Spleen (tissue), 11 donors: ENCODE data around the gene DNM3. TPM values are rescaled to one million over a fixed set of nuclear protein-coding genes. Genes with fewer than 3 reads are reported as not detected.

ENCODE experiments used
- DNase-seq: peaks from one replicate; pipeline ENCODE4 v3.0.0-alpha.2; 2020
- H3K27ac ChIP-seq, 8 donors: fragments of 200-600 bp; sonication (generic) in 7 of 8; 1 replicate in 4 of 8; 2 replicates in 4 of 8; pipeline versions ENCODE4 v1.5.0 to v1.8.0; 2016 to 2021; ENCODE audit warnings: inconsistent platforms in 4 of 8, mild to moderate bottlenecking in 4 of 8, moderate library complexity in 1 of 8
- H3K27me3 ChIP-seq, 7 donors: fragments of 200-600 bp; sonication (generic) in 6 of 7; replicated peaks in 1 of 7; 1 replicate in 4 of 7; 2 replicates in 3 of 7; pipeline versions ENCODE4 v1.5.0 to v1.8.0; 2016 to 2021; ENCODE audit warnings: inconsistent platforms in 3 of 7, mild to moderate bottlenecking in 1 of 7
- H3K36me3 ChIP-seq, 6 donors: fragments of 200-600 bp; sonication (generic) in 5 of 6; 1 replicate in 4 of 6; 2 replicates in 2 of 6; pipeline versions ENCODE4 v1.5.0 to v1.8.0; 2016 to 2021; ENCODE audit warnings: inconsistent platforms in 2 of 6
- H3K4me1 ChIP-seq, 6 donors: fragments of 200-600 bp; sonication (generic) in 5 of 6; 1 replicate in 3 of 6; 2 replicates in 3 of 6; pipeline versions ENCODE4 v1.5.0 to v1.8.0; 2016 to 2021; ENCODE audit warnings: inconsistent platforms in 3 of 6
- H3K4me3 ChIP-seq, 8 donors: fragments of 200-600 bp; sonication (generic) in 7 of 8; 1 replicate in 4 of 8; 2 replicates in 4 of 8; pipeline versions ENCODE4 v1.5.0 to v1.8.0; 2016 to 2021; ENCODE audit warnings: inconsistent platforms in 4 of 8, mild to moderate bottlenecking in 4 of 8, moderate library complexity in 2 of 8
- H3K9me3 ChIP-seq, 8 donors: fragments of 200-600 bp; sonication (generic) in 7 of 8; 1 replicate in 4 of 8; 2 replicates in 4 of 8; pipeline versions ENCODE4 v1.5.0 to v1.8.0; 2016 to 2021; ENCODE audit warnings: inconsistent platforms in 4 of 8
- POLR2A ChIP-seq, 3 donors: fragments of 450-650 bp; IDR thresholded peaks; one replicate each; pipeline ENCODE4 v1.5.1; 2017; ENCODE audit warnings: antibody characterized with exemption in 3 of 3, mild to moderate bottlenecking in 1 of 3
- POLR2AphosphoS5 ChIP-seq, 3 donors: sonication (generic); formaldehyde crosslinking; IDR thresholded peaks; one replicate each; pipeline ENCODE4 v1.5.1; 2017; ENCODE audit warnings: antibody characterized with exemption in 3 of 3
- WGBS, 5 donors: extraction: QIAGEN DNeasy Blood & Tissue Kit in 3 of 5; methylation state at CpG; one replicate each; pipeline versions ENCODE4 v1.1.5 to v1.1.7; 2013 to 2018; 5-methylcytosine and 5-hydroxymethylcytosine counted together
- intact Hi-C: fragments of 100-400 bp; cut with DNase I; formaldehyde crosslinking; loops from one replicate; pipeline ENCODE4 v1.15.0; 2023; ENCODE audit warnings: low total_unique reads
- microRNA-seq, 3 donors: library from miRNA; unstranded; fragments of <30 nt; microRNA quantifications; one replicate each; pipeline versions ENCODE4 to v1.1.0, GENCODE V29; 2019 to 2020
- polyA plus RNA-seq, 3 donors: library from polyadenylated mRNA; stranded (reverse); fragments of 200-250 nt; gene quantifications; one replicate each; pipeline ENCODE4 v1.2.1, GENCODE V29; 2013
- small RNA-seq, 4 donors: library from RNA; depleted of rRNA; stranded (forward); fragments of <200 nt; gene quantifications; one replicate each; pipeline ENCODE3, GENCODE V24; 2016
- total RNA-seq, 7 donors: library from RNA; depleted of rRNA in 3 of 7; stranded (reverse); fragments of >200 nt in 3 of 7; fragmentation: NEBNext Ultra II Directional in 4 of 7; extraction: Animal tissue kit (Norgen Biotek cat#: 25700) in 4 of 7; gene quantifications; one replicate each; pipeline versions ENCODE4 v1.1.0 to v1.2.1, GENCODE V29; 2016 to 2021
- TF ChIP-seq, protein P1 (sequence below), 11 experiments: fragments of 200-600 bp in 7 of 11; fragments of 450-650 bp in 4 of 11; sonication (generic) in 4 of 11; IDR thresholded peaks in 8 of 11; conservative IDR thresholded peaks in 3 of 11; 1 replicate in 7 of 11; 2 replicates in 4 of 11; pipeline versions ENCODE4 v1.4.0 to v1.8.0; 2016 to 2021; ENCODE audit warnings: antibody characterized with exemption in 11 of 11, inconsistent platforms in 4 of 11, mild to moderate bottlenecking in 1 of 11
- donor health status: healthy with polysubstance abuse.
- donor health status: DM: no; HTN: no; CAD: no; lungs with moderate emphysema.
- donor health status: DM: no; HTN: no; CAD: no.
- donor health status: Bipolar disorder and iron deficiency.
- donor health status: healthy.
- donor health status: DM: no; HTN: no; CAD: no.
- donor health status: DM: yes; HTN: yes; CAD: no.

Gene DNM3
- total and polyA plus RNA-seq, 10 donors, result 0.61 to 10.2 (median 4.9) TPM

DNA sequence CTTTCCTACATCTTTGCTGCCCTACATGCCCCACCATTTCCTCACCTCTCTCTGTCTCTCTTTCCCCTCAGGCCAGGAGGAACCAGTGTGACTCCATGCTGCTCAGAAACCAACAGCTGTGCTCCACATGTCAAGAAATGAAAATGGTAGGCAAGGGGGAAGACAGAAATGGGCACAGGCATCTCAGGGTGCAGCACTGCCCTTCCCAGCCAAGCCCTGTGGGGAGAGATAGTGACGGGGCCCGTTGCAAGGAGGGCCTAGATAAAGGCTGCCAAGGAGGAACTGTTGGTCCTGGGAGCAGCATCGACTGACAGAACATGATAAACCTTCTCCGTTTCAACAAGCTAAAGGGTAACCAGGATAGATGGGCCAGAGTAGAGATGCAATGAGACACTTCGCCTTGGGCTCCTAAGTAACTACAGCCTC, 615.1 kb downstream of the DNM3 start:
- intact Hi-C loops, result no loop called here
- WGBS, 5 donors, result 90 to 94% (median 93%) methylated on average over 5 of the region's 5 CpGs
- H3K27ac ChIP-seq, result no peak overlapping the region

DNA sequence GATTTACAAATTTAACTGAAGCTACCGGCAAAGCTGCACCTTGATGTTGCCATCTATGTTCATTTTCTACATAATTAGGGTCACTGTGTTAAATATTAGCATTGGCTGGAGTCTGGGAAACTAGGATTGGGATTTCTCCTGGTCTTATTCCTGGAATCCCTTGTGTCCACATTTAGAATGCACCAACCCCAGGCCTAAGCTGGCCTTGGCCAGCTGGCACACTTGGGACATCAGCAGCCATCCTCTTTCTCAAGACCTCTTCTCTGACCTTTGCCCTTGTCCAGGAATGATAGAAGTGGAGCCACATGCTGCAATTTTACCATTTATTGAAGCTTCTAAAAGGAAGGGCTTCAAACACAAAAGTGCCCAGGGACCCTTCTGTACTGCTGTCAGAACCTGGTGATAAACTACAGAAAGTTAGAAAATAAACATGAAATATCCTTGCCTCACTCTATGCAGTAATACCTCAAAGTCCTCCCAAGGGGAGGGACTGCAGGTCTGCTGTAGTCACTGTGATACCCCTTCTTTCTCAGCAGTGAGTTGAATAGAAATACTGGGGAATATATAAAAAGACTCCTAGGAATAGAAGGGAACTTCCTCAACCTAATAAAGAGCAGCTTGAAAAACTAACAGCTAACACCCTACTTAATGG, 616.3 kb downstream of the DNM3 start:
- Histone ChIP-seq H3K4me3 (no peak overlapping the region), H3K9me3 (no peaks in the 10 kb centered on the region), H3K27me3 (no peaks in the 10 kb centered on the region), H3K27ac (no peak overlapping the region), H3K36me3 (no peaks in the 10 kb centered on the region), H3K4me1 (no peaks in the 10 kb centered on the region)
- 68 to 88% (median 87%) methylated on average over 1 of the region's 1 CpG for WGBS, 5 donors
- DNase-seq, result no peak
- no peak for TF ChIP-seq POLR2A (IDR thresholded peaks at IDR 0.05)
- TF ChIP-seq, protein P1, sequence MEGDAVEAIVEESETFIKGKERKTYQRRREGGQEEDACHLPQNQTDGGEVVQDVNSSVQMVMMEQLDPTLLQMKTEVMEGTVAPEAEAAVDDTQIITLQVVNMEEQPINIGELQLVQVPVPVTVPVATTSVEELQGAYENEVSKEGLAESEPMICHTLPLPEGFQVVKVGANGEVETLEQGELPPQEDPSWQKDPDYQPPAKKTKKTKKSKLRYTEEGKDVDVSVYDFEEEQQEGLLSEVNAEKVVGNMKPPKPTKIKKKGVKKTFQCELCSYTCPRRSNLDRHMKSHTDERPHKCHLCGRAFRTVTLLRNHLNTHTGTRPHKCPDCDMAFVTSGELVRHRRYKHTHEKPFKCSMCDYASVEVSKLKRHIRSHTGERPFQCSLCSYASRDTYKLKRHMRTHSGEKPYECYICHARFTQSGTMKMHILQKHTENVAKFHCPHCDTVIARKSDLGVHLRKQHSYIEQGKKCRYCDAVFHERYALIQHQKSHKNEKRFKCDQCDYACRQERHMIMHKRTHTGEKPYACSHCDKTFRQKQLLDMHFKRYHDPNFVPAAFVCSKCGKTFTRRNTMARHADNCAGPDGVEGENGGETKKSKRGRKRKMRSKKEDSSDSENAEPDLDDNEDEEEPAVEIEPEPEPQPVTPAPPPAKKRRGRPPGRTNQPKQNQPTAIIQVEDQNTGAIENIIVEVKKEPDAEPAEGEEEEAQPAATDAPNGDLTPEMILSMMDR (IDR thresholded peaks at IDR 0.05 in 8 of 11, conservative IDR thresholded peaks at IDR 0.05 in 3 of 11), result no peak
- TF ChIP-seq POLR2AphosphoS5 (IDR thresholded peaks at IDR 0.05), result no peak
- intact Hi-C loops, result no loop called here

More for the DNA sequence above, 615.1 kb downstream of the DNM3 start:
- H3K4me3 ChIP-seq, result no peak overlapping the region
- TF ChIP-seq, protein P1 (IDR thresholded peaks at IDR 0.05 in 8 of 11, conservative IDR thresholded peaks at IDR 0.05 in 3 of 11), result no peak
- TF ChIP-seq POLR2AphosphoS5 (IDR thresholded peaks at IDR 0.05), result no peak
- TF ChIP-seq POLR2A (IDR thresholded peaks at IDR 0.05), result no peak
- DNase-seq, result no peak
- no peaks in the 10 kb centered on the region for H3K36me3 ChIP-seq
- no peaks in the 10 kb centered on the region for H3K27me3 ChIP-seq
- no peaks in the 10 kb centered on the region for H3K4me1 ChIP-seq
- no peaks in the 10 kb centered on the region for H3K9me3 ChIP-seq

DNA sequence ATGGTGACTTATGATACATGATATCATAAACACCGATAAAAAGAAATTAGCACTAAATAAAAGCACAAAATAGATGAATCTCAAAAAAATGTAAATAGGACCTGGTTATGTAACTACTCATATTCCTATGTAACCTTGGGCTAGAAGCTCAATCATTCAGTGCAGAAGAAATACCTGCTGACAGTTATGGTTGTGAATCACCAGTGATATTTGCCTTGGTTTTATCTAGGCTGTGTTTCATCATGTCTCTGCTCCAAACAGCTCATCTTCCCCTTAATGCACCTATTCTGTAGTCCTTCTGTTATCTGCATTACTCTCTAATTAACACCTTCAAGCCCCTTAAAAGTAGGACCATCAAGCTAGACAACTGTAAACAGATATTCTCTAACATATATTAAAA, 618.9 kb downstream of the DNM3 start:
- H3K4me3 ChIP-seq, result no peak overlapping the region
- TF ChIP-seq POLR2AphosphoS5 (IDR thresholded peaks at IDR 0.05), result no peak
- TF ChIP-seq, protein P1 (IDR thresholded peaks at IDR 0.05 in 8 of 11, conservative IDR thresholded peaks at IDR 0.05 in 3 of 11), result no peak
- TF ChIP-seq POLR2A (IDR thresholded peaks at IDR 0.05), result no peak
- no peak for DNase-seq
- no peaks in the 10 kb centered on the region for H3K9me3 ChIP-seq
- no peaks in the 10 kb centered on the region for H3K36me3 ChIP-seq
- intact Hi-C loops, result no loop called here
- WGBS, 5 donors, result 93 to 97% (median 95%) methylated on average over 1 of the region's 1 CpG
- no peak overlapping the region for H3K27ac ChIP-seq
- no peaks in the 10 kb centered on the region for H3K4me1 ChIP-seq
- H3K27me3 ChIP-seq, result no peaks in the 10 kb centered on the region

DNA sequence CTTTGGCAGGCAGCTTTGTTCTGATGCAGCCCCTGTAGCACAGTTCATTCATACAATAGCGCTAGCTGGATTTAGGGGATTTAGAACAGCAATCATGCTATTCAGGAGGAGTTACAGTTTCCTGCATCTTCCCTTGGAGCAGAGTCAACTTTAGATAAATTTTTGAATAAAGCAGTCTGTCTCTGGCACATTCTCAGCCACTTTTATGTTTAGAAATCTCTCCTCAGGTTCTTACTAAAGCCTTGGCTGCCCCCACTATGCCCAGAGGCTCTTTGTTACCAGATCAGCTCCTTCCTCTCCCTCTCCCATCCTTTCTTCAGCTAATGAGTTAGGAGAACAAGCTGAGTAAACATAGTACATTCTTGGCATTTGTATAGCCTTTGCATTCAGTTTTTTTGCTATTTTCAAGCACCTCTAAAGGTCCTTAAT, 619.6 kb downstream of the DNM3 start:
- Histone ChIP-seq H3K36me3 (no peaks in the 10 kb centered on the region), H3K4me1 (no peaks in the 10 kb centered on the region), H3K4me3 (no peak overlapping the region), H3K27me3 (no peaks in the 10 kb centered on the region), H3K9me3 (no peaks in the 10 kb centered on the region), H3K27ac (no peak overlapping the region)
- intact Hi-C loops, result no loop called here
- no peak for DNase-seq
- TF ChIP-seq POLR2AphosphoS5 (IDR thresholded peaks at IDR 0.05) (no peak), POLR2A (IDR thresholded peaks at IDR 0.05) (no peak)
- TF ChIP-seq, protein P1 (IDR thresholded peaks at IDR 0.05 in 8 of 11, conservative IDR thresholded peaks at IDR 0.05 in 3 of 11), result no peak
- 84 to 97% (median 93%) methylated on average over 1 of the region's 1 CpG for WGBS, 5 donors

Small RNA genes lying within 50 kb of the gene (microRNA-seq; reads per million reads assigned to microRNA genes)
- gene MIR199A2, result 26.4 to 52.8 (median 34.7) reads per million in 3 donors
- 0 reads per million in 3 donors for gene MIR3120

Small RNA genes lying within 50 kb of the gene (small RNA-seq; reads per million reads assigned to genes)
- 0.34 to 2.2 (median 1.0) reads per million in 4 donors for gene MIR199A2
- gene RNU6-157P, result 0 reads per million in 4 donors

Other genes with a start within 250 kb of the DNM3 start
- not detected for gene MYOCOS, start 219.3 kb upstream of the DNM3 start, total RNA-seq
- gene MYOCOS, start 219.3 kb upstream of the DNM3 start, polyA plus RNA-seq, result not detected
- gene MYOC, start 188.8 kb upstream of the DNM3 start, total RNA-seq, result not detected
- under 1 TPM in 1 of 3 donors, not detected in 2; 0.10 TPM for gene MYOC, start 188.8 kb upstream of the DNM3 start, polyA plus RNA-seq
- 10 to 100 TPM; 14.1 to 21.7 (median 16.3) TPM for gene VAMP4, start 99.4 kb upstream of the DNM3 start, total RNA-seq
- gene VAMP4, start 99.4 kb upstream of the DNM3 start, polyA plus RNA-seq, result 1 to 10 TPM; 7.4 to 9.8 (median 8.0) TPM
- 10 to 100 TPM; 21.9 to 29.6 (median 26.3) TPM for gene METTL13, start 59.8 kb upstream of the DNM3 start, total RNA-seq
- gene METTL13, start 59.8 kb upstream of the DNM3 start, polyA plus RNA-seq, result 10 to 100 TPM; 10.3 to 25.9 (median 15.2) TPM